Measurements from ENCODE around the gene MAP3K2.

- TF ChIP-seq CTCF (IDR thresholded peaks at IDR 0.05; ENCODE audit: insufficient read depth, low read depth, low read length) = no peak
- no peak for TF ChIP-seq EZH2 (IDR thresholded peaks at IDR 0.05; ENCODE audit: insufficient read depth, low read length)
Measured at GRCh38 chr2:127343277-127343676, 44.5 kb downstream of the MAP3K2 start.
